RWPE1 (cell line): ENCODE results near the gene SETBP1.

Source experiments
- CTCF ChIA-PET: fragments of 350-600 bp; sonication (Branson Sonifier 250); formaldehyde crosslinking; extraction: SDS; loops from one replicate; lab custom pipeline; 2021; lab: Yijun Ruan, JAX
- POLR2A ChIA-PET: fragments of 400-600 bp; formaldehyde crosslinking; extraction: SDS; loops from one replicate; lab custom pipeline; 2020; ENCODE audit warnings: antibody characterized with exemption; ENCODE audit not compliant: low non-redundant PET; lab: Yijun Ruan, JAX
- DNase-seq: peaks from one replicate; pipeline ENCODE4 v3.0.0; 2012; ENCODE audit warnings: low spot score
- H3K27ac ChIP-seq: fragments of 450-650 bp; 2 replicates; pipeline ENCODE4 v1.5.1; 2017
- TF ChIP-seq, protein P1 (sequence below): fragments of 450-650 bp; conservative IDR thresholded peaks from 2 replicates; pipeline ENCODE4 v1.5.1; 2017; ENCODE audit warnings: low read depth, mild to moderate bottlenecking

SETBP1 gene

DNA sequence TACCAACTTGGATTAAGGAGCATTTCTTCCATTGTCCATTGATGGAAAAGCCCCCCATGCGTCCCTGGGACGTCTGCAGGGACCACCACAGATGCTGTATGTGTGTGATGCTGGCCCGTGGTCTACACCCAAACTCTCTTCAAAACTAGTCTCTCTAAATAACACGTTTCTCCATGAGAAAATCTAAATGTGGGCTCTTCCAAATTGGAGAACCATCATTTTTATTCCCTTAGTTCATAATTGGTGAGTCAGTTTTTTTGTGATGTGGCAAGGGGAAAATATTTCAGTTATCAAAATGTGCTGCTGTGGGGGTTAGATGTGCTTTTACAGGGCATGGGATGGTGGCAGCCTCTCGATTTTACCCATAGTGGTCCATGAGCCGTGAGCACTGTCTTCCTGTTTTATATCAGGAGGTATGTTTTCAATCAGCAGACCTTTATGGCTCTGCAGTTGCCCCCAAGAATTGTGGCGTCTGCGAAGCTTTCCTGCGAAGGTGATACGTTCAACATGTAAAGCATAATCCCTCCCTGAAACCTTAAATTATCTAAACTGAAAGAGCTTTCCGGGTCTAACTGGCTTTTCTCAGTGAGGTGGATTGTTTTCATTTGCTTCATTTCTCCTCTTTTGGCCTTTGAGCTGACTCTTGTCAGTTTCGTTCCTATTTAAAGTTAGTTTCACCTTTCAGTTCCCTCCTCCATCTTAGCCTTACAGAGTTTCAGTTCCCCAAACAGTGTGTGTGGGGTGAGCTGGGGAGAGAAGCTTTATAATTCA, 78.4 kb downstream of the SETBP1 start:
- H3K27ac ChIP-seq, result no peak overlapping the region
- CTCF ChIA-PET, result interaction anchor here (0.6 kb wide), 1 partner anchor 1899 kb away, joined by 3 read pairs; no protein-coding TSS in a partner anchor
- DNase-seq, result no peak
- TF ChIP-seq, protein P1, sequence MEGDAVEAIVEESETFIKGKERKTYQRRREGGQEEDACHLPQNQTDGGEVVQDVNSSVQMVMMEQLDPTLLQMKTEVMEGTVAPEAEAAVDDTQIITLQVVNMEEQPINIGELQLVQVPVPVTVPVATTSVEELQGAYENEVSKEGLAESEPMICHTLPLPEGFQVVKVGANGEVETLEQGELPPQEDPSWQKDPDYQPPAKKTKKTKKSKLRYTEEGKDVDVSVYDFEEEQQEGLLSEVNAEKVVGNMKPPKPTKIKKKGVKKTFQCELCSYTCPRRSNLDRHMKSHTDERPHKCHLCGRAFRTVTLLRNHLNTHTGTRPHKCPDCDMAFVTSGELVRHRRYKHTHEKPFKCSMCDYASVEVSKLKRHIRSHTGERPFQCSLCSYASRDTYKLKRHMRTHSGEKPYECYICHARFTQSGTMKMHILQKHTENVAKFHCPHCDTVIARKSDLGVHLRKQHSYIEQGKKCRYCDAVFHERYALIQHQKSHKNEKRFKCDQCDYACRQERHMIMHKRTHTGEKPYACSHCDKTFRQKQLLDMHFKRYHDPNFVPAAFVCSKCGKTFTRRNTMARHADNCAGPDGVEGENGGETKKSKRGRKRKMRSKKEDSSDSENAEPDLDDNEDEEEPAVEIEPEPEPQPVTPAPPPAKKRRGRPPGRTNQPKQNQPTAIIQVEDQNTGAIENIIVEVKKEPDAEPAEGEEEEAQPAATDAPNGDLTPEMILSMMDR, result no peak
- POLR2A ChIA-PET, result no interaction called here

DNA sequence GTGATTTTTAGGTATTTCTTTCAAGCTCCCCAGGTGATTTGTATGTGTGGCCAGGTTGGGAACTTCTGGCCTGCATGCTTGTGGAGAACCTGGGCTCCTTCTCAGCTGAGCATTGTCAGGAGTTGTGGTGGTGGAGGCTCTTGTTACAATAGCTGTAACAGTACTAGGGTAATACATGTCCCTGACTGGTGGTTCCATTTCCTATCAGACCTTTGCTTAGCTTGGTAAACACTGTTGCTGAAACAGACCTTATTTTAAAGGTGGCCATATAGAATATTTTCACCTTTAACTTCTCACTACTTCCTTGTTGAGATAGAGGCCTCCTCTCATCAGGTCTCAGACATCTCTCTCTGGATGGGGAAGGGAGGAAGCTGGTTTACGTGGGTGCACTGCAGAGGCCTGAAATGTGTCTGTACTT, 79.2 kb downstream of the SETBP1 start:
- POLR2A ChIA-PET, result no interaction called here
- no peak overlapping the region for H3K27ac ChIP-seq
- no peak for DNase-seq
- TF ChIP-seq, protein P1, result no peak
- CTCF ChIA-PET, result no interaction called here

DNA sequence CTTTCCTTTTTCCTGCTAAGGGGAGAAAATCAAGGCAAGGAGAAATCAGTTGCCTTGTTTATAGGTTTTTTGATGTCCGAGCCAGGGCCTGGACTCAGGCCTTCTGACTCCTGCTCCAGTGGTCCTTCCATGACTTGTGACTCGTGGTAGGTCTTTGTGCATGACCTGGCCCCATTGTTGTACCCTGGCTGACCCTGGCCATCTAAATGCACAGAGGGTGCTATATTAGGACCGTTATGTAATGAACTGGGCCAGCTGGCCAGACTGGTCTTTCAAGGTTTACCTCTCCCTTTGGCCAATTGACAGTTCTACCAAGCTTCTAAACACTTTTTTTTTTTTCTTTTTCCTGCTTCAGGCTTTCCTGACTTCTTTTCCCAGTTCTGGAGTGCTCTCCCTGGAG, 81.1 kb downstream of the SETBP1 start:
- CTCF ChIA-PET, result interaction anchor here (0.5 kb wide), 1 partner anchor 1129 kb away, joined by 3 read pairs; no protein-coding TSS in a partner anchor
- POLR2A ChIA-PET, result no interaction called here
- H3K27ac ChIP-seq, result no peak overlapping the region
- TF ChIP-seq, protein P1, result no peak
- DNase-seq, result no peak

DNA sequence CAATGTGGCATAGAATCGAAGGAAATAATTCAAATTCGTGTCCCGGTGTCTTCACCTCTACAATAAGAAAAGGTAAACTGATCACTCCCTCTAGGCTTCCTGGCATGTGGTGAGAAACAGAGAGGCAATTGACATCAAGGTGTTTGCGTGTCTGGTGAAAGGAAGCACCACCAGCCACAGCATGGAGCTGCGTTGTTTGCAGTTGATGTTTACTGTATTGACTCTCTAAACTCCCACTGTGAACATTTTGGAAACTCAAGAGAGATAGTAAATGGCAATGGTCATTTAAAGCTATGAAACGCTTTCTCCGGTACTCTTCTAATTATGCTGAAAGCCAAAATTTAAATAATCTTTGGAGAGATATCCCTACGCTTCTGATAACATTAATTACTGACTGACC, 82.6 kb downstream of the SETBP1 start:
- POLR2A ChIA-PET, result no interaction called here
- TF ChIP-seq, protein P1, result no peak

DNA sequence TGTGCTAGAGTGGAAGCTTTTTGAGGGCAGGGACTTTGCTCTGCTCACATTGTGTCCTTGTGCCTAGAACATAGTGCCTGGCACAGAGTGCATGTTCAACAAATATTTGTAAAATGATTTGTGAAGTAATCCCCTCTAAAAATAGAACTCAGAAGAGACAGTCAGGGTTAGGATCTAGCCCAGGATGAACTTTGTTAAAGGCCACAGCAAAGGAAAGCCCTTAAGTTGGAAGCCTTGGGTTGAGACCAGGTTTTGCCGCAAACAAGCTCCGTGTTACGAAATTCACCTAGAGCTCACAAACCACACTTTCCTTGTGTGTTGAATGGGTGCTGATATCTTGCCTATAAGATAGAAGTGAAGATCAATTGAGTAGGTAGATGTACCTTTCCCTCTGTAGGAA, 84.2 kb downstream of the SETBP1 start:
- ChIA-PET POLR2A (no interaction called here), CTCF (no interaction called here)
- no peak for DNase-seq
- H3K27ac ChIP-seq, result no peak overlapping the region
- TF ChIP-seq, protein P1, result no peak

More for the DNA sequence above, 82.6 kb downstream of the SETBP1 start:
- CTCF ChIA-PET, result no interaction called here
- DNase-seq, result no peak
- H3K27ac ChIP-seq, result no peak overlapping the region

DNA sequence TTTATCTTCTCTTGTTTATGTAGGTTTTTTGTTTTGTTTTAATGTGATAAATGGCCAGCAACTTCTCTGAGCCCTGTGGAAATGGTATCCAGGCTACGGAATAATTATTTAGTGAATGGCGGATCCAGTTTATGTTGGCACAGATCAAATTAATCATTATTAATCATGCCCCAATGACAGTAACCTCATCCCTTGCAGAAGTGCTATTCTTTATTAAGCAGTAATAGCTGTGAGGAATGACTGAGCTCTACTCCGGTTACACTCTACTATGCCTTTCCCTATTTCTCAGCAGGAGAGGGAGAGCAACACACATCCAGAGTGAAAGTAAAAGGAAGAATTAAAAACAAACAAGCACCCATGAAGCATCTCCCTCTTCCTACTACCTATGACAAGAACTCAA, 84.8 kb downstream of the SETBP1 start:
- no peak for DNase-seq
- TF ChIP-seq, protein P1, result no peak
- H3K27ac ChIP-seq, result no peak overlapping the region
- ChIA-PET POLR2A (no interaction called here), CTCF (no interaction called here)
